Activated naive CD8-positive, alpha-beta T cell treated with anti-CD3 and anti-CD28 coated beads, Interleukin-2, amount 50 U/mL, for 16 hours (primary cell): ENCODE data around the gene A4GNT.
"Not testable (repeated sequence)": the region's sequence is repeated elsewhere in the genome, so short reads cannot be mapped to it uniquely, and the experiment has no call there.

Experiments
- DNase-seq: peaks from one replicate; pipeline ENCODE4 v3.0.0-alpha.2; 2020; ENCODE audit warnings: low read depth, low spot score

A4GNT gene

DNA sequence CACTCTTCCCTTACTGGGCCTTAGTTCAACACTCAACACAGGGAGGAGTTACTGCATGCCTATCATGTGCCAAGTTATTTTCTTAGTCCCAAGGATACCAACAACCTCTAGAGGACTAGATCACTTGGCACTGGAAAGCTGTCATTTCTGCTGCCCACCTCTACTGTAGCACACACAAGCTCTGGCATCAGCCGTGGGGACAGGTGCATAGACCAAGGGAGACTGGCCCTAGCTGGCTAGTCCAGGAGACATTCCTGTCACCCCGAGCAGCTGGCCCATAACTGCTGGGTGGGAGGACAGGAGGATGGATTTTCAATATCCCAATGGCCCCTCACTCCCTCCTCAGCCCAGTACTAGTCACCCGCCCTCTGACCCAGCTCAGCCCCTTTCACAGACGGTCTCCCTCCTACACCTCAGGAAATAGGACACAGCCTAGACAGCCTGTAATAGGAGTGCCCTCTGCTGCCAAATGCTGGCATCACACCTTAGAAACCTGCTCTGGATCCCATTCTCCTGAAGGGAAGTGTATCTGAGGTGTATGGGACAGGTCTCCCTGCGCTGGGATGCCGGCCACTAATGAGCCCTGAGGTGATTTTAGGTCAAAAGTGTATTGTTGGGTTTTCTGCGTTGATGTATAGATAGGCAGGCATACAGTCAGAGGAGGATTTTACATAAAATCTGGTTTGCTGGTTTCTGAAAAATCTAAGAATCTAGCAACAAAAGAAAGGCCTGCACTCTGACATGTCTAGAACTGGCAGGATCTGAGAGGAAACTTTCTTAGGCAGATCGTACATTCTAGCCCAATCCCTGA lies 13.4 kb downstream of the A4GNT start:
- DNase-seq = no peak

DNA sequence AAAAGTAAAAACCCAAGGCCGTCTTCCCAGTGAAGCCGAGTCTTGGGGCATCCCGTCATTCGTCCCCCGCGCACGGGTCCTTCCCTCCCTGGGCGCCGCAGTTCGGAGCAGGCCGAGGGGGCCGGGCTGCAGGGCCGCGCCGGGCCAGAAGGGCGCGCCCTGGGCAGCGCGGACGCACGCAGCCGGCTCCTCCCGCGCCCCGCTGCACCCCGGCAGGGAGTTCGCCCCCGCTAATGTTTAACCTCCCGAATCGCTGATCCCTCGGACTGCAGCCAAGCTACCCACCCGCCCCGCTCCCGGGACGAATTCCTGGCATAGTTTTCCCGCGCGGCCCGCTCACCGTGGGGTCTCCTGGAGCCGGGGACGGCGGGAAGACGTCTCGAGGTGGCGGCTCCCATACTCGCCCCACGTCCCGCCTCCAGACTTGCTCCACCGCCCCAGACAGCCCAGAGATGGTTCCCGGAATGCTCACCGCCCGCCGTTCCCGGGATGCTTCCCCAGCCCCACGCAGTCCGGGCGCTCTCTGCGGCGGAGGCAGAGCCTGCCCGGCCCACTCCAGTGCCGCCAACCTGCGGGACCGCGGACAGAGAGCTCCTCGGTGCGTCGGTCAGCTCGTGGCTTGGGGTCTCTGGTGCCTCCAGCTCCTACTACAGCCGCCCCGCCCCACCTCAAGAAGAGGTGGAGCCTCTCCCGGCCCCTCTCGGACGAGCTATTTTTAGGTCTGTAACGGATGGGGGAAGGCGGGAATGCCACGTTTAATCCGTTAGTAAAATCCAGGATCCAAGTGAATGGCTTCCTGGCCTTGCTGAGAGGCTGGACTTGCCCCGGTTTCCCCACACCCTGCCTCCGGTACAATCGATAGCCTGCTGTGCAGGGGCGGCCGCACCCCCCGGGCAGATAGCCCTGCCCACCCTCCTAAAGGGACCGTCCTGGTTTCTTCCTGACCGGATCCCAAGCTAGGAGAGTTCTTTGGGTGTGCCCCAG lies 16.9 kb downstream of the A4GNT start, which contains the start of gene DZIP1L:
DZIP1L (minus strand) TSS at position 621 of the 984 bp plus-strand sequence. CDS start 11,637 bp downstream, outside the sequence.
- DNase-seq = no peak

DNA sequence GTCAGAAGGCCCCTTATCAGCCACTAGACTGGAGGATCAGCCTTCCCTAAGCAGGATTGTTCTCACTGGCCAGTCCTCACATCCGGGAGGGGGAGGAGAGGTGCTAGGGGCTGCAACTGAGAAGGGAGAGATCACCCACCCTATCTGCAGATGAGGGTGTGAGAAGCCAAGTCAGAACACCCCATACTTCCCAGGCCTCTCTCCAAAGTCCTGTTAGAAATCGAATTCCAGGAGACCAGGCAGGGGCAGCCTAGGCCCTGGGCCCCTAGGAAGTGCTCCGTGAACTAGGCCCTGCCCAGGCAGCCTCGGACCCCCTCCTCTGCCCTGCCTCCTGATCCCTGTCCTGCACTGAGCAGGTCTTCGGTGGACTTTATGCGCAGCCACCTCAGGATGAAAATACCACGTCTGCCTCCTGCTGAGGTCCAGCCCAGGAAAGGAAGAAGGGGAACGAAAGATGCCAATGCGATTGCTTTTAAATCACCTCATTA lies 17.7 kb downstream of the A4GNT start:
- no peak for DNase-seq

DNA sequence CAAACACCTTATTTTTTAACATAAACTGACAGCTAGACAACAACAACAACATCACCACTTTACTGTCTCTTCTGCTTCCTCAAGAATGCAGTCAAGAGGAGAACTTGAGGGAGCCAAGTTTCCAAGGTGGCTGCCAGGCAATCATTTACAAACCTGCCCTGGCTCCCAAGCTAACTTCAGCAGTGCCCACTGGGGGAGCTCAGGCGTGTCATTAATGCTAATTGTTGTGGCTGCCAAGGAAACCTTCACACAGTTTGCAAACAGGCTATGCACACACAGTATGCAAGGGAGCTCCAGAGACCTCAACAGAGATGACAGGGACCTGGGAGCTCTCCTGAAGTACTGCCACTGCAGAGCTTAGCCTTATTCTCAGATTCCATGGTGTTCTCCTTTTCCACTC lies 18.9 kb downstream of the A4GNT start:
- no peak for DNase-seq

DNA sequence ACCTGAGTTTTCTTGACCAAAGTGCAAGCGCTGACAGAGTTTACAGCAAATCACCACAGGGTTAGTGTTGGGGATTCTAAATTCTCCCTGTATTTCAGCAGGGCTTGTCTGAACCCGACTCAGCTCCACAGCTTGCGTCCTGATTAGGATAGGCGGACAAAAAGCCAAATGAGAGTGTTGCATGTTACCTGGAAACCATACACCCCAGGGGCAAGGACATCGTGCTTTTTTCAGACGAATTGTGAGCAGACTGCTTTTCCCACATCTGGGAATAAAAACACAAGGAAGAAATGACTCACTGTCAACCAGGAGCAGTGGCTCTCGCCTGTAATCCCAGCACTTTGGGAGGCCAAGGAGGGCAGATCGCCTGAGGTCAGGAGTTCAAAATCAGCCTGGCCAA lies 19.8 kb downstream of the A4GNT start:
- DNase-seq = no peak

DNA sequence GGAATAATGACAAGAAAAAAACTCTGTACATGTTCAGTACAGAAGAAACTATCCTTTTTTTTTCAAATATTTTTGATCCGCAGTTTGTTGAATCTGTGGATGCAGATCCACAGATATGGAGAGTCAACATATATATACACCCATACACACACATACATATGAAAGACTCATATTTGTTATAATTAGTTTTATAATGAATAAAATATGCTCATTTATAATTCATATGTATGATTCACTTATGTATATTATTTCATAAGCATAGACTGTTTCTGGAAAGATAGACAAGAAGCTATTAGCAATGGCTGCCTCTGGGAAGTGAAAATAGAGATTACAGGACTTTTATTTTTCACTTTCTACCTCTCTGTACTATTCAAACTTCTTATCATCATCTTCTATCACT lies 26.6 kb downstream of the A4GNT start:
- DNase-seq = no peak

DNA sequence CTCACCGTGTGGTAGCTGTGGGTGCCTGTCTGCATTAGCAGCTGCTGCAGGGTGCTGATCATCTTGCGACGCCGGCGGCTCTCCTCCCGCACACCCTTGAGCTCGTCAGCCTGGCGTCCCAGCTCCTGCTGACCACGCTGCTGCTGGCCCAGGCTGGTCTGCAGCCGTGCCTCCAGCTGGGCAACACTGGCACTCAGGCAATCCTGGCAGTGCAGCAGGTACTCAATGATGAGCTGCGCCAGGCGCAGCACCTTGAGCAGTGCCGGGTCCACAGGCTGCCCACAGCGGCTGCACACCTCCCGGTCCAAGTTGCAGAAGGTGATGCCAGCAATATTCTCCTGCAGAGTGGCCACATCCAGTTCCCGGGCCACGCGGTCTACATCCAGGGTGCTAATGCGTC lies 28.7 kb downstream of the A4GNT start:
- no peak for DNase-seq

DNA sequence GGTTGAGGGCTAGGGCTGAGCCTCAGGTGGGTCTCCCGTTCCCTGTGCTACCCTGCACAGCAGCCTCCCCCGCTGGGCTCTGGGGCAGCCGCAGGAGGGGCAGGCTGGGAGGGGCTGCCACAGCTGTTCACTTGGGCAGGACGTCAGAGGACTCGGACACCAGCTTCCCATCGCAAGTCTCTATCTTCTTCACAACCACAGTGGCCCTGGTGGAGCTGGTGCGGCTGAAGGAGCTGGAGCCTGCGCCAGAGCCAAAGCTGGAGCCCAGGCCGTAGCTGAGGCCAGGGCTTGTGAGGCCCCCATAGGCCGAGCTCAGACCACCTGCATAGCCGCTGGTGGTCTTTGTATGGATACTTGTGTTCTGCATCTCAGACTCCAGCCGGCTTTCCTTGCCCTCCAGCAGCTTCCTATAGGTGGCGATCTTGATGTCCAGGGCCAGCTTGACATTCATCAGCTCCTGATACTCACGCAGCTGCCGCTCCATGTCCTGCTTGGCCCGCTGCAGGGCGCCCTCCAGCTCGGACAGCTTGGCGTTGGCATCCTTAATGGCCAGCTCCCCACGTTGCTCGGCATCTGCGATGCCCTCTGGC lies 30.7 kb downstream of the A4GNT start:
- DNase-seq = not testable (repeated sequence)

DNA sequence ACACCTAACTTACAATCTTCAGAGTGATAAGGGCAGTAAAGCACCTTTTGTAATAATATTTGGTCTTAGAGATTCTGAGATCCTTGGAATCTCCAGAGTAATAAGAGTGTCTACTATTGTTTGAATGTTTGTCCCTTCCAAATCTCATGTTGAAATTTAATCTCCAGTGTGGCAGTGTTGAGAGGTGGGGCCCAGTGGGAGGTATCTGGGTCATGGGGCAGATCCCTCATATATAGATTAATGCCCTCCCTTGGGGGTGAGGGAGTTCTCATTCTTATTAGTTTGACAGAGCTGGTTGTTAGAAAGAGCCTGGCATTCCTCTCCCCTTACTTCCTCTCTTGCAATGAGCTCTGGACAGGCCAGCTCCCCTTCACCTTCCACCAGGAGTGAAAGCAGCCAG lies 32.8 kb downstream of the A4GNT start:
- no peak for DNase-seq

DNA sequence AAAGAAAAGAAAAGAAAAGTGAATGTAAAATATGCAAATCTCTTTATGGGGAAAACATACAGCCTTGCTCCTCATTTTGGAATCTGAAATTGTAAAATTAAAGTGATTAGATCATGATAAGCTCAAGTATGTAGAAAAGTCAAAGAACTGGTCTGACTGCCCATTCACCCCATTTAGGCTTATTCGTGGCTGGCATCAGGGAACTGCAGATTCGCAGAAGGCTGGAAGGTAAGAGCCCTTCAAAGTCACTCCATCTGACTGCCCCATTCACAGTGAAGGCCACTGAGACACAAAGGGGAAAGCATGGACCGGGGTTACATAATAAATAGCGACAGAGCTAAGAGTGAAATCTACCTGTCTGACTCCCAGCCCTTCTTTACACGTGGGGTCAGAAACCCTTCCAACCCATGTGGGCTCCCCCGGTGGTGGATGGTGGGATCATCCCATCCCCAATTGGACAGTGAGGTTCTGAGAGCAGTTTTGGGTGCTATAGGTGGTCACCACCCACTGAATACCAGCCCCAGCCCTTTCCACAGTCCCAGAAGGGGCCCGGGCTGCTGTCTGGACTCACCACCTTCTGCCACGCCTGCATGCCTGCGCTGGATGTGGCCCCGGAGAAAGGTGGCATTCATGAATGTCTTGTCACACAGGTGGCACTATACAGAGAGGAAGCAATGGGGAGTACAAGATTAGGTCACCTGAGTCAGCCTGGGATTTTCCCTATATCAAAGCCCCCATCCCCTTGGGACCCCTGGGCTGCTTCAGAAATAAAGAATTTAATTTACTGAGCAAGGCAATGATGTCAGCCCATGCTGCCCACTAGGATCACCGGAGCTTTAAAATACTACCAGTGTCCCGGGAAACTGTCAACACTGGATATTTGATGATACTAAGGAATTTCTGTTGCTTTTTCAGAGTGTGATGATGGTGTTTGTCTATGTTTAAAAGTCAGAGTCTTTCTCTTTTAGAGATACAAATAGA lies 34.7 kb downstream of the A4GNT start:
- DNase-seq = no peak

DNA sequence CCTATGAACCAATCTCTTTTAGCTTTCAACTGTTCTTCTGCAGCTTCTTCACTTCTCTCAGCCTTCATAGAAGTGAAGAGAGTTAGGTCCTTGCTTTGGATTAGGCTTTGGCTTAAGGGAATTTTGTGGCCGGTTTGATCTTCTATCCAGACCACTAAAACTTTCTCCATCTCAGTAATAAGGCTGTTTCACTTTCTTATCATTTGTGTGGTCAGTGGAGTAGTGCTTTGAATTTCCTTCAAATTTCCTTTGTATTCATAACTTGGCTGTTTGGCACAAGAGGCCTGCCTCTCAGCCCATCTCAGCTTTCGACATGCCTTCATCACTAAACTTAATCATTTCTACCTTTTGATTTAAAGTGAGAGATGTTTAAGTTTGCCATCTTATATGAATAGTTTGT lies 38.5 kb downstream of the A4GNT start:
- DNase-seq = no peak

DNA sequence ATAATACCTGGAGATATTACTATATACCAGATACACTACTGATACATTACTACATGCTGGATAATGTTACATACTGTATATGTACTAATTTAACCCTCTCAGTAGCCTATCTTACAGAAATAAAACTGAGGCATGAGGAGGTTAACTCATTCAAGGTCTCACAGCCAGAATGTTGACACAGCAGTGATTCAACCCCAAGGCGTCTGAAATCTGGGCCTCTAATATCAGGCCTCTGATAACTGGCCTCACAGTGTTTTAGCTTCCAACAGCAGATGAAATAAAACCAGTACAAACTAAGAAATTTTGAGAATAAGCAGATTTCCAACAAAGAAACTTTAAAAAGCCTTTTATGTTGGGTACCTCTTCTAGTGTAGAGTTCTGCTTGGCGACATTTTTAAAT lies 40.2 kb downstream of the A4GNT start:
- DNase-seq = no peak

DNA sequence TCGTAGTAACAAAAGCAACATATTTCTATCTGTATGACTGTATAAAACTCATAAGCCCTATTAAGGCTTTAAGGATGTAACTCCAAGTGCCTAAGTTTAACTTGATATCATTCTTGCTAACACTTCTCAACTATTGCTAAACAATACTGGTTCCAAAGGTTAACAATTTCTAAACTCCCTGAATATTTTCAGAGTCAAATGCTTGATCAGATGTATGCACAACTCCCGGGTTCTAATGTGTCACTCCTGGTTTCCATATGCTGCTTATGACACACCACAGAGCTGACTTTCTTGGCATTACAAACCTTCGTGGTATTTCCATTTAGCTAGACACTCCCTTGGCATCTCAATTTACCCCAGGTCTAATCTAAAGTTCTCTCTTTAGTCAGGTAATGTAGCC lies 43.1 kb downstream of the A4GNT start:
- DNase-seq = no peak

DNA sequence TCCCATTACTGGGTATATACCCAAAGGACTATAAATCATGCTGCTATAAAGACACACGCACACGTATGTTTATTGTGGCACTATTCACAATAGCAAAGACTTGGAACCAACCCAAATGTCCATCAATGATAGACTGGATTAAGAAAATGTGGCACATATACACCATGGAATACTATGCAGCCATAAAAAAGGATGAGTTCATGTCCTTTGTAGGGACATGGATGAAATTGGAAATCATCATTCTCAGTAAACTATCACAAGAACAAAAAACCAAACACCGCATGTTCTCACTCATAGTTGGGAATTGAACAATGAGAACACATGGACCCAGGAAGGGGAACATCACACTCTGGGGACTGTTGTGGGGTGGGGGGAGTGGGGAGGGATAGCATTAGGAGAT lies 46.4 kb downstream of the A4GNT start:
- not testable (repeated sequence) for DNase-seq

DNA sequence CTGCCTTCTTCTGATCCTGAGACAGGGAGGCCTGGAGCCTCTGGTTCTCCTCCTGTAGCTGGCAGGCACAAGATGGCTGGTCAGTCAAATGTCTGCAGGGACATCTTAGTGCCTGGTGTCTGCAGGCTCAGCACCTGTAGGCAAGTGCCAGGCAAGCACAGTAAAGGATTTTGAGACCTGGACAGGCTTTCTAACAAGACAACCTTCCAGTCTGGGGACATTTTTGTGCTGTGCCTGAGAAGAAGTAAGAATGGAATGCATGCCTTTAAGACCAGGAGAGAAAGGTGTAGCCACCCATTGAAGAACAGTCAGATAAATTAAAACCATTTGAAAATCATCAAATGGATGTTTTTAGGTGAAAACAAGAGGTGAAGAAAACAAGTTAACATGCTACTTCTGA lies 48.0 kb downstream of the A4GNT start:
- no peak for DNase-seq

DNA sequence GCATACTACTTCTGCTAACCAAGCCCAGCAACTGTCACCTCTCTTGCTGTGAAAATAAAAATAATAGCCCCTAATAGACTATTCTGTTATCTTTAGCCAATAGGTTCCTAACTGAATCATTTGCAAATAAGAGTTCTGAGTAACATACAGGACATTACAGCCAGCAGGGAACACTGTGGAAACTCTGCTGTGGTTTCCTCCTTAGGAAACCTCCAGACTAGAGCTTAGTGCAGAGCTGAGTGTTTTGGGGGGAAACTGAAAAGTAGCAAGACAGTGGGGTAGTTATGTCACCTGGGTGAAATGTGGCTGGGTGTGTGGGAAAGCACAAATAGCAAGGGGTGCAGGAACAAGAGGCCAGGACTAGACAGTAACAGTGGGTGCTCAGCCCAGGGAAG lies 49.2 kb downstream of the A4GNT start:
- DNase-seq = no peak

DNA sequence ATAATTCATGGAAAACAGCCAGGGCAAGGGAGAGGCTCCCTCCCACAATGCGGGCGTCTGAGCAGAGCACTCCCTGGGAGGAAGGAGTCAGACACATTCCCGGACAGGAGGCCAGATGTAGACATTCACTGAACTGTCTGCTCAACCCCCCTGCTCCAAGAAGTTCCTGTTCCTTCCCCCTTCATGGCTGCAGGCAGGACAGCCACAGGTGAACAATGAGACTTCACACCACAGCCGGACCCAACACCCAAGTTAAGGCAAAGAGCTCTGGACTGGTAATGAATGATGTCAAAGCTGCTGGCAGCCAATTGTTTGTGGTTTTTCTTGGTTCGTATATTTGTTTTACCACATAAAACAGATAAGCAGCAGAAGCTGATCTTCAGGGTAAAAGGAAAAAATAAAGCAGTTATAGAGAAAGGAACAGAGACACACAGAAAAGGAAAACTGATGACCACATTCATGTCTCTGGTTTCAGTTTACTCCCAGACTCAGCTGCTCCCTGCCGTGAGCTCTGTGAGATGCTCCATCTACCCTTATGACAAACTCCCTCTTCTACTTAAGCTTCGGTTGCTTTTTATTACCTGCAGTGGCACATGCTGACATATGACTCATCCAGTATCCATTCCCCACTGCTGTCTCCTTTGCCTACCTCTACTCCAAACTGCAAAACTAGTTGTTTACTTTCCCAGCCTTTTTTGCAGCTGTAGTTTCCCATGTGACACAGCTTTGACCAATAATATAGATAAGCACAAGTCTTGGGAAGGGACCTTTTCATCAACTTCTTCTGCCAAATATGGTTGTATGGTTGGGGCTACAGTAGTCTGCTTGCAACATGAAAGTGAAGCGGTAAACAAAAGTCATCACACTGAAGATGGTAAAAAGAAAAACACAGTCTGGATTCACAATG lies 49.9 kb downstream of the A4GNT start:
- DNase-seq = no peak

DNA sequence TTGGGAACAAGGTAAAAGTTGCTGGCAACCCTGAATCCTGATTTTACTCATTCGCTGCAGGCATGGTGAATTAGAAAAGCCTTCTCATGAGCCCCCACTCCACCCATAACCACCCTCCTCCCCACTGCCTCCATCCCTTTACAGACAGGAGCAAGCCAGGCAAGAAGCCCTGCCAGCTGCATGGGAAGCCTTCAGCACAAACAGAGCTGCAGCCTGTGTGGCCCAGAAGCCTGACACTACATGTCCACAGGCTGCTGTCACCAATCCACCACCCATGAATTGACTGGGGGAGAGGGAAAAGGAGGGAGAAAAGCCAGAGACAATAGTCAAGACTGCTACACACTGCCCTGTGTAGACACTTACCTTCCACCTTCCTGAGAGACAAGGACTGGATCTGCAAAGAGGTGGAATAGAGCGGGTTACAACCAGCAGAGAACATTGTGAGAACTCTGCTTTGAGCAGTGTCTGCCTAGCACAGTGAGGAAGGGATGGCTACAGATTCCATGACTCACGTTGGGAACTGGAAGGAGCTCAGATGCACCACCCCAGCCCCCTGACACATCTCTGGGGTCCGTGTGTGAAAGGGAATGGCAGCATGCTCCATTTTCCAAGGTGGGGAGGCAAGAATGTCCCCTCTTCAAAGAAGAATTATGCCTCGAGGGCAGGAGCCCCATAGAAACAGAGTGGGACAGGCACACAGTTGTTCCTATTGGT lies 50.7 kb downstream of the A4GNT start:
- DNase-seq = no peak

DNA sequence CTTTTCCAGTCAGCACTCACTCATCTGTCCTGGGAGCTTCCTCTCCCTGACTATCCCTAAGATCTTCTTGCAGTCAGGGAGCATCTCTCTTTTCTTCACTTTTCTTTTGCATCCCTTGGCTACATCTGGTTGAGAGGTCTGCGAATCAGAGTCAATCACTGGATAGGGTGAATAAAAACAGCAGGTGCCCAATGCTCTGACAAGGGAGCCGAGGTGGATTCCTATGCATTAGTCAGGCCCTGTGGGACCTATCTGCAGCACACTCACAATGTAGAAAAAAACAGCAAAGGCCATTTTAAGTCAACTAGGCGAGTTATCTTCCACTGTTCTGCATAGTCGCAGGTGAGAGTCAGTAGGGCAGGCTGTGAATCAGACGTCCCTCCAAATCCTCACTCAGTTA lies 52.3 kb downstream of the A4GNT start:
- no peak for DNase-seq
